ENCODE results near the gene TMEM69. TPM values are rescaled to one million over a fixed set of nuclear protein-coding genes. Genes with fewer than 3 reads are reported as not detected.

TMEM69 gene
- 22.1 TPM for total RNA-seq
- long read RNA-seq, transcript TMEM69-201 (3 exons, 2,439 nt), result major isoform, 22 of 33 reads
- long read RNA-seq, partial matches to known transcripts, result 0 of 33 reads
- long read RNA-seq, other reads (novel, unspliced or antisense), result 10 of 33 reads

DNA sequence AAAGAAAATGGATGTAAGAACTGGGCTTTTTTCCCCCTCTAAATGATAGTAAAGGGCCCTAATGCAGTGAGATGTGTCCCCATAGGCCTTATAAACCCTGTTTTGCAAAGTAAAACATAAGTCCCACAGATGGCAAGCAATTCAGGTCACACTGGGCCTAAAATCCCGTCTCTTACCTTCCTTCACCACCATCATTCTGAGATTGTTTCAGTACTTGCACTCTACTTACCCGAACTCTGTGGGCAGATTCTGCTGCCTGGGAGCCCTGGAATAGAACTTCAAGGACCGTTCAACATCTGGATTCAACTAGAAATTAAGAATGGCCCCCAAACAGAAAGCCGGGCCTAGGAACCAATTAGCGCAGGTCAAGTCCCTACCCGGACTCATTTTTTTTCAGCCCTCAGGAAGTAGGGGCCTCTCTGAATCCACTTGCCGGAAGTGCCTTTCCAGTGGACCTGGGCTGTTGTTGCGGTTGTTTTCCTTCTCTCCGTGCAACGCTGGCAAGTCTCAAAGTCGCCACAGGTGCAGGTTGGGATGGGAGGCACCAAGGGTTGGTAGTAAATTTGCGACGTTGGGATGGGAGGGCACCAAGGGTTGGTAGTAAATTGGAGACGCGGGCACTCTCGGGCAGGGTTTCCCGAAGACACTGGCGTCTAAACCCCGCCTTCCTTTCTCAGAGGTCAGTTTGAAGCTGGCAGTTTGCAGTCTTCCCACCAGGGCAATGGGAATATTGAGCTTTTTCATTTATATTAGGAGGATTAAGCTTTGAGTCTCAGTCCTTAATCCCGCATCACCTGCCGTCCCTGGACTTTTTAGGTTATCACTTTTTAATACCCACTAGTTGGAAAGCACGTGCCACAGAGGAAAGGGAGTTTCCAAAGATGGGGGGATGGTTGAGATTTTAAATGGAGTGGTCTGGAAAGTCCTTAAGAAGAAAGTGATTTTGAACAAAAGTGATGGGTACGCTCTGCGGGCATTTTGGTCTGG lies at the start of gene TMEM69:
Gene TMEM69 (plus strand): TSS at position 428 of the 987 bp plus-strand sequence. CDS start 2,888 bp downstream, outside the sequence.
- DNase-seq (peak; percentile 61), ATAC-seq (ENCODE audit: poor library complexity) (peak; percentile 59)
- intact Hi-C loops (cut with DNase I), result loop anchor here (5.0 kb wide), 1 partner anchor 101 kb away; no protein-coding TSS in a partner anchor

DNA sequence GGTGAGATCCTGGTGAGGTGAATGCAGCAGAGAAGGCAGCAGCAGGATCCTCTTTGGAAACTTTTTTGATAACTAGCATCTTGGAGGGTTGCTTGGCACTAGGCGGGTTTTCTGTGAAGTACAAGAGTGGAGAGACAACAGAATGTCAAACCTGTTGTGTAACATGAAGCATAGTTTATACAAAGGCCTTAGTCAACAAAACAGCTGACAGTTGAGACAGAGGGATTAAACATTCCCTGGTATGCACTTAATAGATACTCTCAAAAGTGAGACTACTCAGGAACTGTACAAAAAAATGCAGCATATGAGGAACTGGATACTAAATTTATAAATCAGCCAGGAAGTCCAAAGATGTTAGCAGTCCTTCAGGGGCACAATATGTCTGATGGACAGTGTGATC lies 47.7 kb upstream of the TMEM69 start:
- no peak for DNase-seq
- intact Hi-C loops (cut with DNase I), result no loop called here
- no peak for ATAC-seq (ENCODE audit: poor library complexity)

- intact Hi-C loops (cut with DNase I), result no loop called here
- ATAC-seq (ENCODE audit: poor library complexity) (no peak), DNase-seq (no peak)
These were observed 44.7 kb upstream of the TMEM69 start for GRCh38 chr1:45643321-45643720.

DNA sequence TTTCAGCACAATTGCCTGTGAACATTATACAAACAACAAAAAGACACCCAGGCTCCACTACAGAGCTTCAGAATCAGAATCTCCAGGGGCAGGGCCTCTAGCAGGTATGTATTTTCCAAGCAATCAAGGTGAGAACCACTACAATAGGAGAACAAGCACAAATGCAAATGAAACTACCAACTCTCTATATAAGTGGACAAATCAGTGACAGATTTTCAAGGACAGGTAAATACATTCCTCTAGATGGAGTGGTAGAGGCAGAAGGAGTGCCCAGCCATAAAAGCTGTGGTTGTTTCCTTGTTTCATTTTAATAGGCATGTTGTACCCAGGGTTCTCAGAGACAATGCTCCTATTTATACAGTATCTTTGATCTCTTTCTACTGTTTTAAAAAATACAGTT lies 44.0 kb upstream of the TMEM69 start:
- no peak for ATAC-seq (ENCODE audit: poor library complexity)
- intact Hi-C loops (cut with DNase I), result no loop called here
- DNase-seq, result no peak

DNA sequence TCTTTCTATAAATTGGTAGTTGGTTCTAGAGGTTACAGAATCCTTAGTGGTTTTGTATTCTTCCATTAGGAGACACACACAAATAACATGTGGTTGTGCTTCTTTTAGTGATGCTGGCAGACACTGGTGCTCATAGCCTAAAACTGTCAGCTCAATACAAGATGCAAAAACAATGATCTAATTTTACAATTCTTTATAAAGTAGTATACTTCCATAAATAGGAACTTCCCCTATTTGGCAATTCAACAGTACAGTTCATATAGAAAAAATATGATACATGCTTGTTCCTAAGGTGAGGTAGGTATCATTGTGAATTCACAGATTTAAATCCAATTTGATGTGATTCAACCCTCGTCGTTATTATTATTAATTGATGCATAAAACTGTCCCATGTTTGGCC lies 43.3 kb upstream of the TMEM69 start:
- no peak for DNase-seq
- intact Hi-C loops (cut with DNase I), result no loop called here

GRCh38 chr1:45647248-45648021 lies 40.5 kb upstream of the TMEM69 start:
- ATAC-seq (ENCODE audit: poor library complexity), result peak; percentile 70
- intact Hi-C loops (cut with DNase I), result no loop called here
- no peak for DNase-seq

More for the DNA sequence above, 43.3 kb upstream of the TMEM69 start:
- ATAC-seq (ENCODE audit: poor library complexity), result no peak

- ATAC-seq (ENCODE audit: poor library complexity) (no peak), DNase-seq (no peak)
- intact Hi-C loops (cut with DNase I), result no loop called here
These were observed 33.3 kb upstream of the TMEM69 start for GRCh38 chr1:45654540-45655280.

DNA sequence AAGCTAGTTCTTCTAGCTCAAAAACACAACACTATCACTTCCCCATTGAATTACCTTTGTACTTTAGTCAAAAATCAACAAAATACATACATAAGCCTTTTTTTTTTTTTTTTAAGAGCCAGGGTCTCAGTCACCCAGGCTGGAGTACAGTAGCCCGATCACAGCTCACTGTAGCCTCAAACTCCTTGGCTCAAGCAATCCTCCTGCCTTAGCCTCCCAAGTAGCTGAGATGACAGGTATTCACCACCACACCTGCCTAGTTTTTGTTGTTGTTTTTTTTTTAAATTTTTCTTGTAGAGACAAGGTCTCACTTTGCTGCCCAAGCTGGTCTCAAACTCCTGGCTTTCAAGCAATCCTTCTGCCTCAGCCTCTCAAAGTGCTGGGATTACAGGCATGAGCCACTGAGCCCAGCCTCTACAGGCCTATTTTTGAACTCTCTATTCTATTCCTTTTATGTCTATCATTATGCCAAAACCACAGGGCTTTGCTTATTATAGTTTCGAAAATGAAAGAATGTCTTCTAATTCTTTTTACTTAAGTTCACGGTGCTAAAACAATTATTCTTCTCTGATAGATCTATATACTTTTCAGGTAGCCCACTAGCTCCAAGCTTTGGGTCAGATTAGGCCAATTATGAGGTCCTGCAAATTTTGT lies 31.3 kb upstream of the TMEM69 start:
- intact Hi-C loops (cut with DNase I), result no loop called here
- DNase-seq, result no peak
- no peak for ATAC-seq (ENCODE audit: poor library complexity)

GRCh38 chr1:45658171-45658570 lies 29.8 kb upstream of the TMEM69 start:
- DNase-seq (no peak), ATAC-seq (ENCODE audit: poor library complexity) (no peak)
- intact Hi-C loops (cut with DNase I), result no loop called here

DNA sequence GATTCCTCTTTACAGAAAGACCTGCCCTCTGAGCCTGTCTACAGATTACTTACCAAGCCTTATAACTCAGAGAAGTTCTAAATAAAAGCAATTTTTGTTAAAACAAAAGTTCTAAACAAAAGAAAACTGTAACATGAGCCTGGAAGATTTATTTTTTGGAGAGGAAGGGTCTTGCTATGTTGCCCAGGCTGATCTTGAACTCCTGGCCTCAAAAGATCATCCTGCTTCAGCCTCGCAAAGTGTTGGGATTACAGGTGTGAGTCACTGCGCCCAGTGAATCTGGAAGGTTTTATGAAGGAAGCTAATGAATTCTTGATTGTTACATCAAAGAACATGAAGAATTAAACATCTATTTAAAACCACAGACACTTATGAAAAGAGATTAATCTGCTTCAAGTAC lies 28.8 kb upstream of the TMEM69 start:
- DNase-seq, result no peak
- intact Hi-C loops (cut with DNase I), result no loop called here
- no peak for ATAC-seq (ENCODE audit: poor library complexity)

- DNase-seq (no peak), ATAC-seq (ENCODE audit: poor library complexity) (no peak)
- intact Hi-C loops (cut with DNase I), result no loop called here
These were observed 27.6 kb upstream of the TMEM69 start for GRCh38 chr1:45660336-45660735.

DNA sequence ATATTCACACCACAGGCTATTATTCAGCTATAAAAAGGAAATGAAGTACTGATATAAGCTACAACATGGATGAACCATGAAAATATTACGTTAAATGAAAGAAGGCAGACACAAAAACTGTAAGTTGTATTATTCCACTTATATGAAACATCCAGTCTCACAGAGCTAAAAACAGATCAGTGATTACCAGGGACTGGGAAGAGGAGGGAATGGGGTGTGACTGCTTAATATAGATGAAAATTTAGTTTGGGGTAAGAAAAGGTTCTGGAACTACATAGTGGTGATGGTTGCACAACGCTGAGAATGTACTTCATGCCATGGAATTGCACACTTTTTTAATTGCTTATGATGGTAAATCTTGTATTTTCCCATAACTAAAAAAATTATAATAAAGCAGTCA lies 21.1 kb upstream of the TMEM69 start:
- intact Hi-C loops (cut with DNase I), result no loop called here
- DNase-seq (no peak), ATAC-seq (ENCODE audit: poor library complexity) (peak; percentile 56)

- no peak for DNase-seq
- ATAC-seq (ENCODE audit: poor library complexity), result peak; percentile 49
- intact Hi-C loops (cut with DNase I), result no loop called here
These were observed 20.5 kb upstream of the TMEM69 start for GRCh38 chr1:45667321-45668111.

DNA sequence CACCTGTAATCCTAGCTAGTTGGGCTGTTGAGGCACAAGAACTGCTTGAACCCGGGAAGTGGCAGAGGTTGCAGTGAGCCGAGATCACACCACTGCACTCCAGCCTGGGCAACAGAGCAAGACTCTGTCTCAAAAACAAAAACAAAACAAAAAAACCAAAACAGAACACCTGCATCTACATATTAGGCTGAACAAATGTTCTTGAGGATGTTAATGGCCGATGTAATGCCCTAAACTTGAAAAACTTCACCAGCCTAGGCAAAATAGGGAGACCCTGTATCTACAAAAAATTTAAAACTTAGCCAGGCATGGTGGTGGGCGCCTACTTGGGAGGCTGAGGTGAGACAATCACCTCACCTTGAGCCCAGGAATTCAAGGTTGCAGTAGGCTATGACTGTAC lies 19.5 kb upstream of the TMEM69 start:
- intact Hi-C loops (cut with DNase I), result no loop called here
- DNase-seq (no peak), ATAC-seq (ENCODE audit: poor library complexity) (no peak)

- DNase-seq (no peak), ATAC-seq (ENCODE audit: poor library complexity) (no peak)
- intact Hi-C loops (cut with DNase I), result no loop called here
These were observed 18.6 kb upstream of the TMEM69 start for GRCh38 chr1:45669379-45669778.

DNA sequence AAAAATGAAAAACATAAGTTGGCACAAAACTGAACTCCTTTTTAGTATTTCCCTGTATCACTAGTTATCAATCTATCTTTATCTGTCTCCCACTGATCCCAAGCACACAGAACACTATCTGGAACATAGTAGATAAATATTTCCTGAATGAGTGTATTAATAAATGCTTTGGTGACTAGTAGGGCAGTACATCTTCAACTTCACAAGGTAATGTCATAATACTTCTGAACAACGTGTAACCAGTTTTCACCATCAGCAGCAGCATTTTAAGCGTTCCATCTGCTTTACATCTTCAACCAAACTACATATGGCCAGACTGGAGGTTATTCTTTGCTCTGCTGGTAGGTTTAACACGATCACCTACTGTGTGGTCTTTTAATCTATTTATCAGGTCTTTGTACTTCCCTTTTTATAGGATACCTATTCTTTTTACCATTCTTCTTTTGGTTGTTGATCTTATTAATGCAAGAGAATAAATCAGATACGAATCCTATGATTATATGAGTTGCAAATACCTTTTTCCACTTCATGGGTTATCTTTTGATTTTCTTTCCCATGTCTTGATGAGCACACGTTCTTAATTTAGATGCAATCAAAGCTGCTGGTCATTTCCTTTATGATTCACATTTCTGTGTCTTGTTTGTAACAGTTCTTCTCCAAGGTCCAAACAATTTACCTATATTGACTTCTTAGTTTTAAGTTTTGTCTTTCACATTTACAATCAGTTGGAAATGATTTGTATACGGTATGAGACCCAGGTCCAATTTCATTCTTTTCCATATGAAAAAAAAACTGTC lies 17.9 kb upstream of the TMEM69 start:
- intact Hi-C loops (cut with DNase I), result no loop called here
- ATAC-seq (ENCODE audit: poor library complexity), result no peak

GRCh38 chr1:45673956-45674355 lies 14.0 kb upstream of the TMEM69 start:
- ATAC-seq (ENCODE audit: poor library complexity), result no peak
- intact Hi-C loops (cut with DNase I), result no loop called here
- no peak for DNase-seq

More for the DNA sequence above, 17.9 kb upstream of the TMEM69 start:
- DNase-seq, result no peak

Measured in Right ventricle myocardium superior (tissue), 1 donor.